HG03159 (cell line): ENCODE results near the gene DGKE.
A peak's percentile ranks its signal among the peaks of the same experiment; 100 is the strongest.

ENCODE experiments used
- ATAC-seq: cut with Tn5 transposase; IDR thresholded peaks from one replicate; pipeline ENCODE4 v1.9.1; 2021; ENCODE audit warnings: mild to moderate bottlenecking, moderate library complexity; ENCODE audit not compliant: unreplicated experiment

Gene DGKE

DNA sequence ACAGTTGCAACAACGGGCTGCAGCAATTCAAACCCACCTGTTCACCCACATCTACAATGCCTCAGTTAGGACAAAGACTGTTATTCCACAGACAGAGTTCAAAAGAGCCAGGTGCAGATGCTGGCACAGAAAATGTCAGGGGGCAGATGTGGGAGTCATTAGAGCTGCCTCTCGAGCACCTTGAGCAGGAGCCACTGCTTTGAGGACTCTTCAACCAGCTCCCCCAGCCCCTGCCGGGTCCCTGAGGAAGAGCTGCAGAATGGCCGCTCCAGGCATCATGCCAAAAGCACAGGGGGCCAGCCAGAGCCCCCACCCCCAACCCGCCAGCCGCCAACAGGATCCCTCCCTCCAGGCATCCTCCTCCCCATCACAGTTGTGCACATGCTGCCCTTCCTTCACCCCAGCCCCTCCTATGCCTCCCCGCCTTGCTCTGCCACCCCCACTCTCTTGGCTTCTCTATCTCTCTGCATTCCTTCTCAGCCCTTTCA lies 21.0 kb upstream of the DGKE start:
- no peak for ATAC-seq

- no peak for ATAC-seq
Measured at GRCh38 chr17:56815711-56816110, 18.2 kb upstream of the DGKE start.

GRCh38 chr17:56817066-56817465 lies 16.9 kb upstream of the DGKE start:
- no peak for ATAC-seq

- ATAC-seq: no peak
Measured at GRCh38 chr17:56819030-56819429, 14.9 kb upstream of the DGKE start.

DNA sequence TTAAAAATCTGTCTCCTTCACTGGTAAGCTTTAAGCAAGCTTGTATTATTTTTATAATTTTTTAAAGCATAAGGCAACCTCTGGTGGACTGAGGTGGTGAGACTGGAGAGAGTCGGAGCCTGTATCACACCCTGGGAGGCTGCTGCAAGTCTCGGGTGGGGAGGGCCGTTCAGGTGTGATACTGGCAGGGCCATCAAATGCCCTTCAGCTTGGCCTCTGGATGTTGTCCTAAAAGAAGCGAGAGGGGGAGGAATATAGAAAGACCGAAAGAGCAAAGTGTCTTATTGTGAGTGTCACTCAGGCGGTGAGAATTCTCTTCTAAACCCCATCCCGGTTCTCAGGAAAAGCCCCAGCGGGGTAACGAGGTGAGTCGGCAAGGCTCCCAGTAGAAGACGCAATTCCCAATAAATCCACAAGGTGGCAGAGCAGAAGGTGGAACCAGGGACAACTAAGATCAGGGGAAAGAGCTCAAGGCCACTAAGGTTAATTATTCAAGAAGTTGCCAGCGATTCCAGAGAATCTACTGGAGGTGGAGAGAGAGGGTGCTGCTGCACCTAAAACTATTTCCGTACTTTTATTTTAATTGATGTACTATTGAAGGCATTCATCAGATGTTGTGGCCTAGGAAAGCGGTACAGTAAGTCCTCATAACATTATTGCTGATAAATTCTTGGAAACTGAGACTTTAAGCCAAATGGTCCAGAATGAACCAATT lies 14.4 kb upstream of the DGKE start:
- ATAC-seq: peak; percentile 57

DNA sequence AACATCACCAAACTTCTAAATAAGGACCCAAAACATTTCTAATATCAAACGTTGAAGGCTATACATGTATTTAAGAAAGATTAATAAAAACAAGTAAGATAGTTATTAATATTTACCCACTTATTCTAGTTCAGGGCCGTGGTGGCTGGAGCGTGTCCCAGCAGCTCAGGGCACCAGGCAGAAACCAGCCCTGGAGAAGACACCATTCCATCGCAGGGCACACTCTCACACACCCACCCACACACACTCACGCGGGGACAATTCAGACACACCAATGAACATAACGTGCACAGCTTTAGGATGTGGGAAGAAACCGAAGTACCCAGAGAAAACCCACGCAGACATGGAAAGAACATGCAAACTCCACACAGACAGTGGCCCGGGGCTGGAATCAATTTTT lies 13.7 kb upstream of the DGKE start:
- ATAC-seq: no peak

DNA sequence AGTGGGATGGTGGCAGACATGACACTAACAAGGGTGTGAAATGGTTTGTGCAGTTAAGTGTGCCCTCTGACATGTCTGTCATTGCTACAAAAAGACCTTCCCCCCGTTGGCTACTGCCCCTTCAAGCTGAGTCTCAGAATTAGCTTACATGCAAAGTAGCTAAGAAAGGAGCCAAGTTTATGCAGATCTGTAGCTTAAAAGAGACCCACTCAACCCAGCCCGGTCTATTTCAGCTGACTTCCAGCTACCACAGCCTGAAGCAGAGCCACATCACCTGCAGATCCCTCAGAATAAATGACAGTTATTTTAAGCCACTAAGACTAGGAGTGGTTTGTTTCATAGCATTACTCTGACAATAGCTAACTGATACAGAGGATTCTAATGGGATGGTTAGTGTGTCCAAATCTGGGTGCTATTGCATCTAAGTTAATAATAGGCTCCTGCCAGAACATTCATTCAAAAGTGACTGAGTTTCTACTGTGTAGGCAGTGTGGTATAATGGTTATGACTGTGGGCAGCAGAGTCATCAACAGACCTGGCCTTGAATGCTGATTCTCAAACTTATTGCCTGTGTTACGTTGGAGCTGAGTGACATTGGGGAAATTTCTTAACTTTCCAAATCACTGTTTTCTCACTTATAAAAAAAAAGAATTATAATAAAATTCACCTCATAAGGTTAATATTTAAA lies 12.0 kb upstream of the DGKE start:
- no peak for ATAC-seq

GRCh38 chr17:56822725-56823124 lies 11.2 kb upstream of the DGKE start:
- ATAC-seq: no peak

DNA sequence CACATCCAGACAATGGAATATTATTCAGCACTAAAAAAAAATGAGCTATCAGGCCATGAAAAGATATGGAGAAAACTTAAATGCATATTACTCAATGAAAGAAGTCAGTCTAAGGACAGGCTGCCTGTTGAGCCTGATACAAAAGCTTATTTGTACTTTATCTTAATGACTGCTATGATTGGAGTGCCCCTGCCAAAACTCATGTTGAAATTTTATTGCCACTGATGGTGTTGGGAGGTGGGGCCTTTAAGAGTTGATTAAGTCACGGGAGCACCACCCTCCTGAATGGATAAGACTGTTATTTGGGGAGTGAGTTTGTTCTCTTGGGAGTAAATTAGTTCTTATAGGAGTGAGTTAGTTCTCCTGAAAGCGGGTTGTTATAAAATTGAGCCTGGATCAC lies 10.1 kb upstream of the DGKE start:
- ATAC-seq: no peak

- ATAC-seq: no peak
Measured at GRCh38 chr17:56824503-56824902, 9.4 kb upstream of the DGKE start.

- ATAC-seq: no peak
Measured at GRCh38 chr17:56826611-56827414, 7.1 kb upstream of the DGKE start.

DNA sequence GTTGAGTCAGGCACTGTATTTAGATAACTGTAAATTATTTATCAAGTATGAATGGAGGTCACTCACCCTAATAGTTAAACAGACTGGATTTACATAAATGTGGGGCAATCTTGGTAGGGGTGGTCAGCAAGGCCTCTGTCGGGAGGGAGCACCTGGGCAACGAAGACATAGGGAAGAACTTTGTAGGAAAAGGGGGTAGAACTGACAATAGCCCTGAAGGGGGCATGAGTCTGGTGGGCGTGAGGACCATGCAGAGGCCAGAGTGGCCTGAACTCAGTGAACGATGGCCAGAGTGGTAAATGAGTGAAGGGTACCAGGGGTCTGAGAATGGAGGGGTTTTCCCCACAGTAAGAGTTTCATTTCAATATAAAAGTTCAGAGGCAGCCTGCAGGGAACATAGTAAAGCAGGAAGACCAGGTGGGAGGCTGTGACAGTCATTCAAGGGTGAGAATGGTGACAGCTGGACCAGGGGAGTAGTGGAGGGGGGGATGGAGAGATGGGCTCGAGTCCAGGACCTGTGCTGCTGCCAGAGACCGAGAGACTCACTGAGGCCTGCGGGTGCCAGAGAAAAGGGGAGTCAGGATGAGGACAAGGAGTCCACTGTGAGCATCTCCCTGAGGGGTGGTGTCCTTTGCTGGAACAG lies 3.1 kb upstream of the DGKE start:
- no peak for ATAC-seq

GRCh38 chr17:56831369-56832095 lies 2.4 kb upstream of the DGKE start:
- ATAC-seq: no peak

- no peak for ATAC-seq
Measured at GRCh38 chr17:56832446-56832845, 1.5 kb upstream of the DGKE start.

DNA sequence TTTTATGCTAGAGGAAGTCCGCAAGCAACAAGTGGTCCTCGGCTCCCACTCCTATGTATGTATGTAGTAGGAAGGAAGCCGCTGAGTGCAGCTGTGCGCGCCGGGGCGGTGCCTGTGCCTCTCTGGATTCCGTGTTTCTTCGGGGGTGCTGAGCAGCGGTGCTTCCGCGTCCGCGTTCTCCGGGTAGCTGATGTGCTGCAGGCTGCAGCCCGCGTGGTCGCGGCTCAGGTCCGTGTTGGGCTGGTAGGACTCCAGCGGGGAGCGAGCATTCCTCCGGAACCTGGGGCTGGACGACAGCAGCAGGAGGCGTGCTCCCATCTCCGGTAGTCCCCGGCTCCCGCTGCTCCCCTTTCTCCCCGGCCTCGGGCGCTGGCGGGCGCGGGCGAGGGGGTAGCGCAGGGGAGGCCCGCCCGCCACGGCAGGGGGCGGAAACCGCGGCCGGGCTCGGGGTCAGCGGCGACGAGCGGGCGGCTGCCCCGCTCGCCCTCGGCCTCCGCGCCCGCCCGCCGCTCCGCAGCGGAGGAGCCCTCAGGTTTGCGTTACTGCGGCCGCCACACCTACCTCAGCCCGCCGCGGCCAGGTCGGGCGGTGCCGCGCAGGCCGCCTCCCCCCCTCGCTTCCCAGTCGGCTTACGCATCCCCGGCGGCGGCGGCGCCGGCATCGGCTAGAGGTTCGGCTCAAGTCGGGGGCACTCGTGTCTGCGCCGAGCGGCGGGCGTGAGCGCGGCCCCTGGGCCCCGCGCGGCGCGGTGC lies 718 bp upstream of the DGKE start:
- peak; percentile 53 for ATAC-seq

DNA sequence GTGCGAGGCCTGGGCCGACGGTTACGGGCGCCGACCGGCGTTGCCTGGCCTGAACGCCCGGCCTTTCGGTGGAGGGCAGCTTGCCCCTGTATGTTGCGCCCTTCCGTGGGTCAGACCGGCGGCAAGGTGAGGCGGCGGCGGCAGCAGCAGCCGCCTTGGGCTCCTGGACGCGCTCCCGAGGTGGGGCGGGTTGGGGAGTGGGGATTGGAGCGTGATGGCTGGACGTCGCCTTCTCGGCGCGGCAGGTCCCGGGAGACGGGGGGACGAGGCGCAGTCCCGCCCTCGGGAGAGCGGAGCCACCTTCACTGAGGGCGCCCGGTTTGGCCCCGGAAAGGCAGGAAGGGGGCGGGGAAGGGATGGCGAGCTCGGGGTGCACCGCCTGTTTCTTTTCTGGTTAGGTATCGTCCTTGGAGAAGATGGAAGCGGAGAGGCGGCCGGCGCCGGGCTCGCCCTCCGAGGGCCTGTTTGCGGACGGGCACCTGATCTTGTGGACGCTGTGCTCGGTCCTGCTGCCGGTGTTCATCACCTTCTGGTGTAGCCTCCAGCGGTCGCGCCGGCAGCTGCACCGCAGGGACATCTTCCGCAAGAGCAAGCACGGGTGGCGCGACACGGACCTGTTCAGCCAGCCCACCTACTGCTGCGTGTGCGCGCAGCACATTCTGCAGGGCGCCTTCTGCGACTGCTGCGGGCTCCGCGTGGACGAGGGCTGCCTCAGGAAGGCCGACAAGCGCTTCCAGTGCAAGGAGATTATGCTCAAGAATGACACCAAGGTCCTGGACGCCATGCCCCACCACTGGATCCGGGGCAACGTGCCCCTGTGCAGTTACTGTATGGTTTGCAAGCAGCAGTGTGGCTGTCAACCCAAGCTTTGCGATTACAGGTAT lies 671 bp downstream of the DGKE start:
- ATAC-seq: peak; percentile 31

GRCh38 chr17:56835264-56835585 lies 1.3 kb downstream of the DGKE start:
- ATAC-seq: no peak

DNA sequence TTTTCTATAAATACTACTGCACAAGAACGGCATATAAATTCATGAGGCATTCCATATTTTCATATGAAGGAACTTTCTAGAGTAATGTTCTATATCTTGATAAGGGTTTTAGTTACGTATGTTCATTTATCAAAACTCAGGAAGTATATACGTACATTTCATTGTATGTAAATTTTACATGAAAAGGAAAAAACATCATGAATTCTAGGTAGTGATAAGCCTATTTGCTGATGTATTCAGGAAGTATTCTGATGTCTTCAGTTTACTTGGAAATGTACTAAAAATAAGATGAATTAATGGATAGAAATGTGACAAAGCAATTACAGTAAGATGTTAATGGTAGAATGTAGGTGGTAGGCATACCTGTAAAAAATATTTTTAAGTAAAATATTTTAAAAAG lies 4.7 kb downstream of the DGKE start:
- no peak for ATAC-seq

GRCh38 chr17:56842577-56842976 lies 8.6 kb downstream of the DGKE start:
- no peak for ATAC-seq
